Measurements from ENCODE around the gene UBL7.

- no peak for TF ChIP-seq CTCF (IDR thresholded peaks at IDR 0.05)
- no peak for TF ChIP-seq POLR2A (IDR thresholded peaks at IDR 0.05)
Measured at GRCh38 chr15:74482661-74483060, 21.7 kb upstream of the UBL7 start.
